Upper lobe of left lung (tissue), 4 donors: ENCODE results near the gene STON2.

Experiments
- CTCF ChIP-seq, 6 experiments: fragments of 450-650 bp in 4 of 6; fragments of 200-600 bp in 2 of 6; sonication (generic) in 2 of 6; IDR thresholded peaks; one replicate each; pipeline ENCODE4 v1.5.1; 2016 to 2019; ENCODE audit warnings: antibody characterized with exemption in 6 of 6
- EP300 ChIP-seq, 4 donors: sonication (generic); formaldehyde crosslinking; IDR thresholded peaks; one replicate each; pipeline ENCODE4 v1.5.1; 2017; ENCODE audit warnings: antibody characterized with exemption in 4 of 4, control low read depth in 2 of 4
- POLR2A ChIP-seq, 4 donors: fragments of 450-650 bp; IDR thresholded peaks; one replicate each; pipeline ENCODE4 v1.5.1; 2016 to 2017; ENCODE audit warnings: antibody characterized with exemption in 4 of 4, mild to moderate bottlenecking in 2 of 4
- POLR2AphosphoS5 ChIP-seq, 2 donors: sonication (generic); formaldehyde crosslinking; IDR thresholded peaks; one replicate each; pipeline ENCODE4 v1.5.1; 2017; ENCODE audit warnings: antibody characterized with exemption in 2 of 2

- TF ChIP-seq CTCF (IDR thresholded peaks at IDR 0.05) (no peak), POLR2AphosphoS5 (IDR thresholded peaks at IDR 0.05) (no peak), POLR2A (IDR thresholded peaks at IDR 0.05) (no peak), EP300 (IDR thresholded peaks at IDR 0.05) (no peak)
These were observed 2.0 kb upstream of the STON2 start for GRCh38 chr14:81402123-81402495.
